Measurements from ENCODE around the gene HIVEP1. TPM values are rescaled to one million over a fixed set of nuclear protein-coding genes. Genes with fewer than 3 reads are reported as not detected.

HIVEP1 gene
- total and polyA plus RNA-seq, 2 of the 13 experiments (the other 11 are each of a cell fraction or from before 2014, with no cell fraction given): 7.4 to 9.9 TPM

- TF ChIP-seq ZBTB25 (CRISPR knock-in tag; IDR thresholded peaks at IDR 0.05) (no peak), CHD2 (IDR thresholded peaks at IDR 0.05; ENCODE audit: low read depth, low read length) (no peak), SMC3 (IDR thresholded peaks at IDR 0.05; ENCODE audit: low read length) (no peak), ZSCAN29 (CRISPR knock-in tag; conservative IDR thresholded peaks at IDR 0.05) (no peak), TEAD2 (CRISPR knock-in tag; IDR thresholded peaks at IDR 0.05) (no peak), ETS1 (CRISPR knock-in tag; IDR thresholded peaks at IDR 0.05) (no peak), ZFAT (CRISPR knock-in tag; conservative IDR thresholded peaks at IDR 0.05) (no peak), SMAD3 (CRISPR knock-in tag; IDR thresholded peaks at IDR 0.05) (no peak; the same call in 1 of the 2 replicates), ZSCAN5A (CRISPR knock-in tag; IDR thresholded peaks at IDR 0.05; ENCODE audit: borderline replicate concordance) (no peak), GMEB1 (CRISPR knock-in tag; IDR thresholded peaks at IDR 0.05; ENCODE audit: borderline replicate concordance) (no peak; the same call in 1 of the 2 replicates), NCOA2 (CRISPR knock-in tag; IDR thresholded peaks at IDR 0.05) (0 out of 2 replicates have a peak, but pooled peaks have one; percentile 6), MYPOP (CRISPR knock-in tag; IDR thresholded peaks at IDR 0.05) (no peak), PHF20 (CRISPR knock-in tag; IDR thresholded peaks at IDR 0.05) (no peak), HOMEZ (CRISPR knock-in tag; IDR thresholded peaks at IDR 0.05; ENCODE audit: low read depth) (no peak), MBD4 (IDR thresholded peaks at IDR 0.05; ENCODE audit: borderline replicate concordance, low read length) (no peak), ZNF577 (CRISPR knock-in tag; IDR thresholded peaks at IDR 0.05; ENCODE audit: borderline replicate concordance, low read depth) (no peak), TARDBP (CRISPR knock-in tag; IDR thresholded peaks at IDR 0.05) (no peak), MEIS1 (CRISPR knock-in tag; IDR thresholded peaks at IDR 0.05; ENCODE audit: borderline replicate concordance) (no peak), MEF2D (CRISPR knock-in tag; IDR thresholded peaks at IDR 0.05) (peak; percentile 80; the same call in 1 of the 2 replicates), RARG (CRISPR knock-in tag; IDR thresholded peaks at IDR 0.05; ENCODE audit: low read depth) (no peak), FOXC1 (CRISPR knock-in tag; IDR thresholded peaks at IDR 0.05; ENCODE audit: borderline replicate concordance) (peak; percentile 40; the same call in 1 of the 2 replicates), CEBPG (CRISPR knock-in tag; IDR thresholded peaks at IDR 0.05) (0 out of 2 replicates have a peak, but pooled peaks have one; percentile 3)
Observed at GRCh38 chr6:12010635-12011275, 1.4 kb upstream of the HIVEP1 start (continued).

Data from HepG2 (cell line).